HG03432 (cell line): ENCODE measurements around the gene STAT6.
"Not testable (repeated sequence)": the region's sequence is repeated elsewhere in the genome, so short reads cannot be mapped to it uniquely, and the experiment has no call there.

Experiments
- ATAC-seq: cut with Tn5 transposase; IDR thresholded peaks from one replicate; pipeline ENCODE4 v1.9.1; 2021; ENCODE audit warnings: mild to moderate bottlenecking, moderate library complexity; ENCODE audit not compliant: unreplicated experiment

The STAT6 gene

DNA sequence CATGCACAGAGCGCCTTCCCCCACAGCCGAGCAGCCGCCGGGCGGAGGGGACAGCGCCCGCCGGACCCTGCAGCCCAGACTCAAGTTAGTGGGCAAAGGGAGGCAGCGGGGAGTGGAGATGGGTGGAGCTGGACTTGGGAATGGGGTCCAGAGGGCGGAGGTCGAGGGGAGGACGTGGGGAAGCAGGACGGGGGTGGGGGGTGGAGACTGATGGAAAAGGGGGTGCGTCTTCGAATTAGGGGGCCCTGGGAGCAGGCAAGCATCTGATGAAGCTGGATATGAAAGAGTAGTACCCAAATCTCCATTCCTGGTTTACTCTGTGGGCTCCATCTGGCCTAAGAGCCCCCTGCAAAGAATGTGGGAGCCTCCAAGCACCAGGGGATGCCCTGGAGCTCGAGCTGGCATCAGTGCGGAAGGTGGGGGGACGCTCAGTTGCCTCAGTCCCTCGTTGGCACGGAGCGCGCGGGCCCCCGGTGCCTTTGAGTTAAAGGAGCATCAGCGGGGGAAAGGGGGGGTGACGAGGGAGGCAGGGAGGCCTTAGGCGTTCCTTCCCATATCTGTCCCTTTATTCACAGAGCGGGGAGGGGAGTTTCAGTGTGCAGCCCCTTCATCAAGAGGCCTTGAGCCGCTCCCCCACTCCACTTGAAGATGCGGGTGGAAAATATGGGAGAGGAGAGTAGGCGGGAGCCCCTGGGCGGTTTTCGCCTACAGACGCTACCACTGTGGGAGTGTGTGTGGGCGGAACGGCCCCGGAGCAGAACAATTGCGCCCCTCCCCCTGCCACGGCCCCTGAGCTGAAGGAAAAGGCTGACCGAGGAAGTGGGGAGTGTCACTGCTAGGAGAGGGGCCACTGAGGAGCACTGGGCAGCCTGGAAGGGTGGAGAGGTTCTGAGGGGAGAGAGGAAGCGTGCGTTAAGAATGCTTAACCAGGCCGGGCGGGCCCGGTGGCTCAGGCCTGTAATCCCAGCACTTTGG, 21.6 kb downstream of the STAT6 start:
- no peak for ATAC-seq

DNA sequence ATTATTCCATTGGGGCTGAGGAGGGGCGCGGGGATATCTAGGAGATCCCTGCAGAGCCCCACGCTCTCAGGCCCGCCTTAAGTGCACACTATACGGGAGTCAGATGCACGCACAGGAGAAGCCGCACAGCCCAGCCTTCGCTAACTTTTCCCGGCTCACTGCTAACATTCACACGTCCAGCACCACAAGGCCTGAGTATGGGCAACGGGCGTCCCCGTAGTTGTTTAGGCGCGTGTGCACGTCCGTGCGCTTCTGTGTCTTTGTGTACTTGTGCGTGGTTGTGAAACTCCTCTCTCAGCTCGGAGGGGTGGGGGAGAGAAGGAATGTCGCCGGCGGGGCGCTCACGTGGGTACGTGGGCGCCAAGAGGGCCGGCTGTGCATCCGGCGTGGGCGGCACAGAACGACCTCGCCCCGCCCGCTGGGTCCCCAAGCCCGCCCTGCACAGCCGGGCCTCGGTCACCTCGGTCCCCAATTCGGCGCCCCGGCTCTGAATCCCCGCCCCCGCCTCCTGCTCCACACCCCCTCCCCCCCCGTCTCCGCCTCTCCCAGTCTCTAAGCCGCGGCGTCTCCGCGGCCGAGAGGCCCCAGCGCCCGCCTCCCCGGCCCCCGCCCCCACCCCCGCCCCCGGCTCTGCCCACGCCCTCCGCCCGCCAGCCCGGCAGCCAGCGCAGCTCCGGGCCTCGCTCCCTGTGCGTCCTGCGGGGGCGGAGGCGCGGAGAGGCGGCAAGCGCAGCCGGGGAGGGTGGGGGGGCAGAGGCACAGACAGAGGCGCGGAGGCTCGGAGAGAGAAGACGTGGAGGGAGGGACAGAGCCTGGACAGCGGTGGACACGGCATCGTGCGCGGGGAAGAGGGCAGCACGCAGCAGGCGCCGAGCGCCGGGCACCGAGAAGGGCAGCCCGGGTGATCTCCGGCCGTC, 22.6 kb downstream of the STAT6 start, which contains the start of gene NAB2:
TSS of gene NAB2 (plus strand) at position 761 of the 917 bp plus-strand sequence. CDS start 158 bp downstream, outside the sequence.
- ATAC-seq: peak; percentile 61

DNA sequence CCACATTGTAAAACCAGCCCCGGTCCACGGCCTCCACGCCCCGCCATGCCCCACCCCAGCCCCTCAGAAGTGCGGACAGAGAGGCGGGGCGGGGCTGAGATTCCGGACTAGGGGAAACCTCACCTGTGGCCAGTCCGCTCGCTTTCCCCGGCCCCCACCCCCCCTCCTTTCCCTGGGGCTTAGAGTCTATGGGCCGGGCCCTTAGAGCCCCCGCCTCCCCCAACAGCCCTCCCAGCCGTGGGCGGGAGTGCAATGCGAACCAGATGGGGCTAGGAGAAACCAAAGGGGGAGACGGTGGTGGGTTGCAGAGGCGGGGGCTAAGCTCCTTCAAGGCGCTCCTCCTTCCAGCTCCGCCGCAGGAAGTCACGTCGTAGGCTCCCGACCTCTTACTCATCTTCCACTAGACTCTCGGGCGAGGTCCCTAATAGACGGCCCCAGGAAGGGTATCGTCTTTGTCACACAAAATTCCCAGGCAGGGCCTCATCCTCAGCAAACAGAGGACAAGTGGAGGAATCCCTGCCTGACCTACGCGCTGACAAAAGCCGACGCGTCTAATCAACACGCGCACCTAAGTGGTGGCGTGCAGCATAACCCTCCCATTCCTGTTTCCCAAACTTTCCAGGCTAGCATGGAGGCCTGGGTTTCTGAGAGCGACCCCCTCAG, 23.3 kb downstream of the STAT6 start:
- ATAC-seq: peak; percentile 43

DNA sequence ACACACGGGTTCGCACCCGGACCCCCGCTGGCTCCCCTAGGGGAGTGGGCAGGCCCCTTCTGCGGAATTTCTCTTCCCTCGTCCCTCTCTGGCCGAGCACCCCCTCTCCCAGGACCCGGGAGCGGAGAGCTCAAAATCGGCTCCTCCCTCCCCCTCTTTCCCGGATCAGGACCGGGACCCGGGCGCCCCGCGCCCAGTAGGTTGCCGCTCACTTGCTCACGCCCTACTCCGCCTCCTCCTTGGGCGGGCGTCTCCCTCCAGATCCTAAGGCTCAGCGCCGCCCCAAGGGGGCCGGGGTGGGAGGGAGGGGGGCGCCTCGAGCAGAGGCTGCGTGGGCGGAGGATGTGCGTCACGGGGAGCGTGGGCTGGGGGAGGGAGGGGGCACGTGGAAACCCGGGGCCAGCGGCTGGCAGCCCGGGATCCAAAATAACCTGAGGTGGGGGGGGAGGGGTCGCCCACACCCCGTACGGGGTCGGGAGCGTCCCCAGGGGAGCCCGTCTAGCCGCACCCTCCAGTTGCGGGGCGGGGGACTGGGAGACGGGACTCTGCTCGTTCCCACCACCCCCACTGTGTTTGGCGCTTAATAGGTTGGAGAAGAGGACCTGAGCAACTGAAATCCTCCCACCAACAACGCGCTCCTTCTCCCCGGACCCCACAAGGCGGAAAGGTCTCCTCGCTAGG, 24.0 kb downstream of the STAT6 start:
- ATAC-seq: peak; percentile 34

DNA sequence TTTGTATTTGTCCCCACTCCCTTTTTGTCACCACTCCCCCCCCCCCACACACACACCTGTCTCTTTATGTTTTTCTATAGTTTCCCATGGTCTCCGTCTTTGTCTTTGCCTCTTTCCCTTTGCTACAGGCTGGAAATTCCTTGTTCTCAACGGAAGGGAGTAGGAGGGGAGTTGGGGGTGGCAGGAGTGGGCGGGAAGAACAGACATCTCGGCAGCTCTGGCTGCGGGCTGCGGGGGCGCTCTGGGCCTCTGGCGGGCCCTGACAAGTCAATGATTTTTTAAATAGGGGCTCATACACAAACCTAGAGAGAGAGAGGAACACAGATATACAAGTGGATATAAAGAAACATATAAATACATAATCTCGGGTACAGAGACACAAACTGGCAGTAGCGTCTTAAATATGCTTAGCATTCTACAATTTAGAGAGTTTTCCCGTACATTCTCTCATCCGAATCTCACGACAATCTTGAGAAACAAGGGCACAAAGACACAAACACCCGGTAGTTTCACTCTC, 24.6 kb downstream of the STAT6 start:
- no peak for ATAC-seq

DNA sequence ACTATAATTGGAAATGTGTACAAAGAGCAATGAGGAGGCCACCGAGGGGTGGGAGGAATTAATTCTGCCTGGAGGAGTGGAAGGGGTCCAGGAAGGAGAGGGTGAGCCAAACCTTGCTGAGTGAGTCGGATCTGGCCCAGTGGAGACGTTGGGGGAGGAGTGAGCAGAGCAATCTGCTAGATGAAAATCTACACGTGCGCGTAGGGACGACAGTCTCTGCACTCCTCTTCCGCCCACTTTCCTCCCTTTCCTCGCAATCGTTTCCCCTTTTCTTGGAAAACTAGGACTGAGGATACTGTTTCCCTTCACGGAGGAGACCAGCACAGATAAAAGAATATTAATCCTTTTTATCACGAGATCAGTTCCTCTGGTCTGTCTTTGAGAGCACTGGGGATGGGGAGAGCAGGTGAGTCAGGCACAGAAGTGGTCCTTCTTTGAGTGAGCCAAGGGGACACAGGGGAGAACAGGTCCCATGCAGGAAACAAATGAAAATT, 25.1 kb downstream of the STAT6 start:
- ATAC-seq: no peak

DNA sequence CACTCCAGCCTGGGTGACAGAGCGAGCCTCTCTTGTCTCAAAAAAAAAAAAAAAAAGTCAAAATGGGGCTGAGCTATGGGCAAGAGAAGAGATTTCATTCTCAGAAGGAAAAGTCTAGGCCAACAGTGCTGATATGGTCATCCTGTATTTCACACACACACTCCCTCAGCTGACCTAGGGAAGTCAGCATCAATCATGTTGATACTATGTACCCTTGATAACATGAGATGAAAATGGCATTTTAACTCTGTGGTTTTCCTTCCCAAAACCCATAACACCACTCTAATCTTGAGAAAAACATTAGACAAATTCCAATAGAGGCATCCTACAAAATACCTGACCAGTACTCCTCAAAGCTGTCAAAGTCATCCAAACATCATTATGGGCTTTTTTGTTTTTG, 30.3 kb downstream of the STAT6 start:
- ATAC-seq: no peak

DNA sequence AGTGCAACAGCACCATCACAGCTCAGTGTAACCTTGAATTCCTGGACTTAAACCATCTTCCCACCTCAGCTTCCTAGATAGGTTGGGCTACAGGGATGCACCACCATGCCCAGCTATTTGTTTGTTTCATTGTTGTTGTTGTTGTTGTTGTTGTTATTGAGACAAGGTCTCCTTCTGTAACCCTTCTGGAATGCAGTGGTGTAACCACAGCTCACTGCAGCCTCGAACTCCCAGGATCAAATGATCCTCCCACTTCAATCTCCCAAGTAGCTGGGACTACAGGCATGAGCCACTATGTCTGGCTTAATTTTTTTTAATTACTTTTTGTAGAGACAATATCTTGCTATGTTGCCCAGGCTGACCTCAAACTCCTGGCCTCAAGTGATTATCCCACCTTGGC, 31.3 kb downstream of the STAT6 start:
- ATAC-seq: no peak

DNA sequence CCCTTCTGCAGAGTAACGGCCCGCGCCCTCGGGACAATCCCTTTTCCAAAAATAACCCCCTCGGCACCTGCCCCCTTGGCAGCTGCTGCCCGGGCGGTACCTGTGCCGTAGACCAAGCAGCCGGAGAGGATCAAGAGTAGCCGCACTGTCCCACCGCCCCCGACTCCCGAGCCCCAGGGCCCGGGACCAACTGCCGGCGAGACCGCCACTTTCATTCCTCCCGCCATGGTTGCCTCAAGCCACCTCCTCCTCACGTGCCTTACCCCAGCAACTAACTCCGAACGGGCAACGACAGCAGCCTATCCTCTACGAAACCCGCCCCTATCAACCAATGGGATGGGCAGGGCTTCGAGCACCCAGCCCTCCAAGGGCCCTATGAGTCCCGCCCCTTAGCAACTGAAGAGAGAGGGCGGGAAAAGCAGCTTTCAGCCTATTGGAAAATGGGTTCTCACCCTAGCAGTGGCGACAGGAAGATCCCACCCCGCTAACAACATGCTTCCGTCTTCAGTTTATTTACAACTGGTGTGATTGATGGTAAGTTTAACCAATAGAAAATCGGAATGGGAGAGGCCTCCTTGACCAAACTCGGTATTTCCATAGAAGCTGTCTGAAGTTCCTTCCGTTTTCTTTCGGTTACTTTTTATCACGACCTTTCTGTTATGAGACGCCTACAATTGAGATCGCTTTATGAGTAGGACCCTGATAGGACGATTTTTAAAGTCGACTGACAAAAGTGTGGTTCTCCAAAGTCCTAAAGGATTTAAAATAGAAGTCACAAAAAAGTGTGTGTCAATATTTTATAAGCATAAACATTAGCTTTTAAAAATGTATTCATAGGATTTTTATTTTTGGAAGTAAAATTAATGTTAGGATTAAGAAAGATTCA, 32.4 kb downstream of the STAT6 start, which contains the start of gene NEMP1:
TSS of gene NEMP1 (minus strand) at position 273 of the 886 bp plus-strand sequence. CDS start at position 227, 46 bp downstream.
- peak; percentile 97 for ATAC-seq

DNA sequence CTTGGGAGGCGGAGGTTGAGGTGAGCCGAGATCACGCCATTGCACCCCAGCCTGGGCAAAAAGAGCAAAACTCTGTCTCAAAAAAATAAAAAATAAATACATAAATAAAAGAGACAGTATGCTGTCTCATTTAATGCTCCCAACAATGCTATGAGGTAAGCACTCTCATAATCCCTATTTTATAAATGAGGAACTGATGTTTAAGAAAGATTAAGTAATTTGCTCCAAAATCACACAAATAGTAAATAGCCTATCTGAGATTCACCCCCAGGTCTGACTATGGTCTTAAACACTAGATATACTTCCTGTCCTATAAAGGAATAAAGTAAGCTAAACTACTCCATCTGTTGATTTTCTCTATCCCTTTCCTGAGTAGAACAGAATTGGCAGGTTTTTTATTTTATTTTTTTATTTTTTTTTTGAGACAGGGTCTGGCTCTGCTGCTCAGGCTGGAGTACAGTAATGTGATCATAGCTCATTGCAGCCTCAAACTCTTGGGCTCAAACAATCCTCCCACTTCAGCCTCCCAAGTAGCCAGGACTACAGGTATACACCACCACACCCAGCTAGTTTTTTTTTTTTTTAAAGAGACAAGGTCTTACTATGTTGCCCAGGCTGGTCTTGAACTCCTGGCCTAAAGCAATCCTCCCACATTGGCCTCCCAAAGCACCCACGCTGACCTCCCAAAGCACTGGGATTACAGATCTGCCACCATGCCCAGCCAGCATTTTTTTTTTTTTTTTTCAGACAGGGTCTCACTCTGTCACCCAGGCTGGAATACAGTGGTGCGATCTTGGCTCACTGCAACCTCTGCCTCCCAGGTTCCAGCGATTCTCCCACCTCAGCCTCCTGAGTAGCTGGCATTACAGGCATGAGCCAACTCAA, 37.4 kb downstream of the STAT6 start:
- not testable (repeated sequence) for ATAC-seq

DNA sequence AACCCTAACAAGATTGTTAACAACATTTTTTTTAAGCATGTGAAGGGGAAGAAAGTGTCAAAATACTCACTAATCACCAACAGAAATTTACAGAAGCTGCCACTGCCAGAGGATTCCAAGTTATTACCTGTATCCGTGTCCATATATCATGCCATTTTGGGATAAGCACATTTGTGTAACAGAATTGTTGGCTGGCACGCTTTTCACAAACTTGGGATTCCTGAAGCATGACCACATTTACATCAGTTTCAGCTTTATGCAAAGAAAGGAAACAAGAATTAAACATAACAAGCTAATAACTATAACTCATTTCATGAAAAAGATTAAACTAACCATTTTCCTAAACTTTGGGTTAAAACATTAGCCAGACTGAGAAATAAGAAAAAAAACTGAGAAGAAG, 38.5 kb downstream of the STAT6 start:
- no peak for ATAC-seq

DNA sequence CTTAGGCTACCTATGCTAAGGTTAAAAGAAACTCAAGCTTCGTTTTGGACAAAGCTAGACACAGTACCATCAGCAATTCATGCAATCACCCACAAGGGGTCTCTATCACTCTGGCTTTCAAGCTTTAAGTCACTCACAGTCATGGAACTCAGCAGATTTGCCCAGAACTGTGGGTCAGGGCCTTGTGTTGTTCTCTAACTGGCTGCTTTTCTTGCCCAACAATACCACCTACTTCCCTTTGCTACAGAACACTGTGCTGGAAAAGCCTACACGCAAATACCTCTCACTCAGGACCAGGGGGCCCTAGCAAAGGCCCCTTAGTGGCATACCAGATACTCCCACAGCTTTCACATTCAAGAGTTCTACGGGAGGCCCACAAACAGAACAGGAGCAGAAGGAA, 41.6 kb downstream of the STAT6 start:
- ATAC-seq: peak; percentile 76

DNA sequence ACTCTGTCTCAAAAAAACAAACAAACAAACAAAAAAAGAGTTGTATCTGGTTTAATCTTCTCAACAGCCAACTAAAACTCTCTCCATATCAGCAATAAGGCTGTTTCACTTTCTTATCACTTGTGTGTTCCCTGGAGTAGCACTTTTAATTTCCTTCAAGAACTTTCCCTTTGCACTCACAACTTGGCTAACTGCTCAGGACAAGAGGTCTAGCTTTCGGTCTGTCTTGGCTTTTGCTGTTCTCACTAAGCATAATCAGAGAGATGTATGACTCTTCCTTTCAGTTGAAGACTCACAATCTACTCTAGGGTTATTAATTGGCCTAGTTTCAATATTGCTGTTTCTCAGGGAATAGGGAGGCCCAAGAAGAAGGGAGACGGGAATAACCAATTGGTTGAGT, 44.9 kb downstream of the STAT6 start:
- ATAC-seq: no peak

DNA sequence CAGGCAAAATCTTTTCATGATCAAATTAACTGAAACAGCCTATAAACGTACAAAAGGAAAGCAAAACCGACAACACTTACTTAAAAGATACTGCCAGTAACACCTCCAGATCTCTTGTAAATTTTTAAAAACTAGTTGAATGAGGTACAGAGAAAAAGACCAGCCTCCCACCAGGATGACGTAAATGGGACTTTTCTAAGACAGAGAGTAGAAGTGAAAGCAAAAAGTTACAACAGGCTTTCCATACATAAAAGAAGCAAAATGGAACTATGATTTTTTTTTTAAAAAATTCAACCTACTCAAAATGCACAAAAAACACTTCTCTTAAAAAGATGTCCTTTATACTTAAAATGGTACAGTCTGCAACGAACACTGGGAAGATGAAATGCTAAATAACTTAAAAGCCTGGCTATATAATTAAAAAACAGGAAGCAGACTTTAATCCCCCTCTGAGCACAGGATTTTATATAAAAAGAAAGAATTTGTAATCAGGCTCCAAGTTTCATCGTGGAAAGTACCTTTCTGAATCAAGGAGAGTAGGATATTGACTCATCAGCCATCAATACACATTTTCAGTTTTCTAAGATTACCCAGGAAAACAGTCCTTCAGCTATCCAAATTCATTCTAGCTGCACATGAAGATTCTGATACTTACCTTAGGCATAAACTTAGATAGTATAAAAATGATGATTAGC, 47.0 kb downstream of the STAT6 start:
- peak; percentile 84 for ATAC-seq

DNA sequence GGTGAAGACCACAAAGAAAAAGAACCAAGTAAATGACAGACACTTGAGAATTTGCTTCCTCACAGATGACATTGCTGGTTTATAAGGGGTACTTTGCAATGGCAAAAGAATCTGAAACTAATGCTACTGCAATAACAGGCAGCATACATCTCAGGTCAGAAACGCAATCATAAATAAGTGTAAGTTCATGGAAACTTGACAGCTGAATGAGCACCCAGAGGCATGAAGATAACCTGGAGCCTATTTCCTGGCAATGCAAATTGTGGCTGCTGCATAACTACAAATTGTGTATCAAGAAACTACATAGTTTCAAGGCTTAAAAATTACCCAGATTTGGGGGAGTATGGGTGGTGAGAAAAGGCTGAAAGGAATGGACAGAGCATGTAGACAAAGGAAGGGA, 52.7 kb downstream of the STAT6 start:
- no peak for ATAC-seq

DNA sequence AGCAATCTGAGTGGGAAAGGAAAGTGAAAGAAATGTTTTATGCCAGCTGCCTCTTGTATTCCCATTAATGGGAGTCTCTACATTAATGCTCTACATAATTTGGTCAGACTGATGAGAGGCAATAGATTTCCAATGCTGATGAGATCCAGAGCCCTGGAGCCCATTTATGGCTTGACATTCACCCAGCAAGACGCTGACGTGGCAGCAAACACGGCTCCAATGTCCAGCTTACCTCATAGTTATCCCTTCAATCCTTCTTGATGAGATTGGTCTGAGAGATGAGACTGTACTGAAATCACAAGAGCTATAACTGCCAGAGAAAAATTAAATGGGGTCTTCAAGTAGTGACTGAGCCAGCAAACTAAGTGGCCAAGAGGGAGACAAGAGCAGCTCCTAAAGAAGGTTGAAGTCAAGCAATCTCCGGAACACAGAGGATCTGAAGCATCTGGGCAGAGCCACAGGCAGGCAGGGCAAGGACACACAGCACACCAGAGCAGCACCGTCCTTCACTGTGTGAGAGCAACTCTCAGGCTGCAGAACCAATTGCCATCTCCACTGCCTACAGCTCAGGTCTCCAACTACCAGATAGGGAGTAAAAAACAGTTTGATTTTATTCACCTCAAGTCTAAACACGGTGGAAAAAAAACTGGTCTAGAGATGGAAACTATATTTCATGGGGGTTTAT, 54.0 kb downstream of the STAT6 start:
- ATAC-seq: no peak

DNA sequence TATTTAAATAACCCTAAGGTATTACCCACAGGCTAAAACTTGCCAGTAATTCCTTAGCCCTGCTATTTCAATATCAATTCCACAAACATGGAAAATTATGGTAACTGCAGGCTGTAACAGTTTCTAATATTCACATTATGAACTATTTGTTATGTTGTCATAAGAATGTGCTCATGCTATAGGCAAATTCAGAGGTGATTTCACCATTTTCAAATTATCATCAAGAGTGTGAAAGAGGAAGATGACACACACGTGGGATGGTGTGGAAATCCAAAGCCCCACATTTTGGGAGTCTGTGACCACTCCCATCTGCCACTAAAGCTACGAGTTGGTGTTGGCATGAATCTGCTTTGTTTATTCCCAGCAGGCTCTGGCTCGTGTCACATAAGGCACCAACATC, 55.3 kb downstream of the STAT6 start:
- ATAC-seq: no peak
